ENCODE data around the gene KIF16B.

Gene KIF16B

GRCh38 chr20:16517946-16518783, 55.1 kb downstream of the KIF16B start:
- peak; percentile 46 for DNase-seq

DNA sequence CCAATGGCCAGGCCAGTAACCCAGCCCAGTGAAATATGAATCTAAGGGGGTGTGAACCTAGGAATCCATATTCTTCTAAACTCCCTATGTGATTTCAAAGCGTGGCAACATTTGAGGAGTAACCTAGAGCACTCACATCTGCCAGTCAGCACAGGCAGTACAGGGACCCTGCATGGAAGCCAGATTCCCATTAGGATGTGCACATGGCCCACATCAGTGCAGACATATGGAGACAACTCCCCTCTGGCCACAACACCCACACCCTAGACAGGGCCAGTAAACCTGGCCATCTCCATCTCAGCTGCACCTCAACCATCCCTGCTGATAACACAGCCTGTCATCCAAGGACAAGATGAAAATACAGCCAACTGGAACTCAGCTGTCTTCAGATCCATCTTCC, 56.5 kb downstream of the KIF16B start:
- DNase-seq: no peak

DNA sequence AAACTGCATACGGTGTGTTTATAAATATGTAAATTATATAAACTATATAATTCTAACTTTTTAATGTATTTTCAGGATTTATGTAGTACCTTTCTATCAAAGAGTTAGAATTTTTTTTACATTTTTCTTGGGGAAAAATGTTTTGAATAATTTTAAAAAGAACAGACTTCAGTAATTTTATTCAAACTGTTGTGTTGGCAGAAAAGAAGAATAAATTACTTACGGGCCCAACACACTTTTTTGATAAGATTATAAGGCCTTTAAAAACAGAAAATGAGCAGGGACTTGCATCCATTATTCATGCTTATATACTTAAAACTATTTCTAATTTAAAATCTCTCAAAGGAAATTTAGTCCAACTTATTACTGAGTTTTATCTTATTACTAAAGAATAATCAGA, 58.2 kb downstream of the KIF16B start:
- DNase-seq: no peak

DNA sequence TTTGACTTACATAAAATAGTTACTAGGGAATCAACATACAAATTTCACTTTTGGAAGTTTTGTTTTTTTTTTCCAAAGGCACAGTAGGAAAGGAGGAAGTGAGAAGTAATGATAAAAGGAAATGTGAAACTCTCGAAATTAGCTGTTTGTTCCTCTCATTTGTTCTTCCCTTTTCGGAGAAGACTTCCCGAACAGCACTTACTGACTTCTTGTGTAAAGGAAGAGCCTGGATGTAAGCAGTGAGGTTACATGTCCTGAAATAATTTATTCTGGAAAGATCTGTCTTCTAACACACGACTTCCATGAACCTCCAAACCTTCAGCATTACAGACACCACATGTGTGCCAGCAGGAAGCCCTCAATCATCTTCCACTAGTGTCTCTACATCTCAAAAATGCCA, 59.1 kb downstream of the KIF16B start:
- no peak for DNase-seq

DNA sequence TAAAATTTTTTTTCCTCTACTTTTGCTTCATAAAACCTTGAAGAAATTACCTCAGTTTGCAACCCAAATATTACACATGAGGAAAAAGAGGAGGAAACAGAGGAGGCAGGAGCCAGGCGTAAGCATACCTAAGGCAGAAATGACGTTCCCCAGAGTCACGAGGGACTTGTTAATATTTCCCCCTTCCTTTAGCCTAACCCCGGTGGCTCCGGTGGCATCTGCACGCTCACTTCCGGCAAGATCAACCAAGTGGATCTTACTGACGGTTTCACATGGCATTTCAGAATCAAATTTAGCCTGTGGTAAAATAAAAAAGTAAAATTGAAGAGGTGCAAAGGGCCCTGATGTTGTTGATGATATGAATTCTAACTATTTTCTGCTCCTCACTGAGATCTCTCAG, 67.4 kb downstream of the KIF16B start:
- no peak for DNase-seq

DNA sequence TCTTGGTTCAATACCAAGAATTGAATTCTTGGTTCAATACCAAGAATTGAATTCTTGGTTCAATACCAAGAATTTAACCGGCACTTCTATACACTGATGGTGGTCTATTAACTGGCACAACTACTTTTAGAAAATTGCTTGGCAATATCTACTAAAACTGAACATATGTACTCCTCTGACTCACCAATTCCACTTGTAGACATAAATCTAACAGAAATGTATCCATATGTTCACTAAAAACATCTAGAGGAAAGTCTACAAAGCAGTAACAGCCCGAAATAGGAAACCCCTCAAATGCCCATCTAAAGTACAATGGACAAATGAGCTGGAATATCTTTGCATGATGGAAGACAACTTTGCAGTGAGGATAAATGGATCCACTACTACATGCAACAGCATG, 71.9 kb downstream of the KIF16B start:
- DNase-seq: no peak

DNA sequence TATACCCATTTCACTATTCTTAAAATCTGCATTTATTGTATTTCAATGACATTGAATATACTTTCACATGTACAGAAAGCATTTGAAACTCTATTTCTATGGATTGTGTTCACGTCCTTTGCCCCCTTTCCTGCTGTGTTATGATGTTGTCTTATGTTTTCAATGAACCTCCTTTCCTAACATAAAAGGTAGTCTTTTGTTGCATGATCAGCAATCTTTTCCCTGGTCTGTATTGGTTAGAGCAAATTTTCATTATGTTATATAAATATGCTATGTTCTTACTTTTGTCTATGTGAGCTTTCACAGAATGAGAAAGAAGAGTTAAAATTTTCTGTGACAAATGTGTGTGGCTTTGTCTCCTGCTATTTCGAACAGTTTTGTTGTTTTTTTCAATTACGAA, 73.1 kb downstream of the KIF16B start:
- DNase-seq: no peak

GRCh38 chr20:16498526-16499253, 74.6 kb downstream of the KIF16B start:
- no peak for DNase-seq

- DNase-seq: no peak
Observed at GRCh38 chr20:16497896-16498295, 75.4 kb downstream of the KIF16B start.

GRCh38 chr20:16493486-16493885, 79.8 kb downstream of the KIF16B start:
- DNase-seq: no peak

DNA sequence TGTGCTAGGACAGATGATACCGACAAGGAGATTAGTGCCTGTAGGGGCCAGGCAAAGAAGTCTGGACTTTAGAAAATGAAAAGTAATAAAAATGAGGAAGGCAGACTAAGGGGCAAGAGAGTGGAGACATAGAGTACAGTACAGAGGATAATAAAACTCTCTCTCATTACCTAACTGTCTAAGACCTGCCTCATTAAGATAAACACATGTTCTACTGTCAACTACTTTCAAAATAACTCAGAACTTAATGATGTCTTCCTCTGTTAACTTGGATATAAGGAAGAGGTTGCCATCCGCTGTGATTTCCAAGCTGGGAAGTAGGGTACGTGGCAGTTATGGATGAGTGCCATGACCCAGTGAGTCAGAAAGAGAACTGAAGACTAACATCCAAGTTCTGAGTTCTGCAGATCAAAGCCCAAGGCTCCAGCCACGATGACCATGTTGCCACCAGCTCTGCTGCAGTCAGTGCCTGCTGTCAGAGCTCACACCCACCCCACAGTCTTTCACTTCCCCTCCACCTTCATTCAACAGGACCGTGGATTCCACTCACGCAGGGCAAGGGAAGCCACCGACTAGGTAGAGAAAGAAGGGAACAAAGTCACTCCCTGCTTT, 81.8 kb downstream of the KIF16B start:
- DNase-seq: no peak

DNA sequence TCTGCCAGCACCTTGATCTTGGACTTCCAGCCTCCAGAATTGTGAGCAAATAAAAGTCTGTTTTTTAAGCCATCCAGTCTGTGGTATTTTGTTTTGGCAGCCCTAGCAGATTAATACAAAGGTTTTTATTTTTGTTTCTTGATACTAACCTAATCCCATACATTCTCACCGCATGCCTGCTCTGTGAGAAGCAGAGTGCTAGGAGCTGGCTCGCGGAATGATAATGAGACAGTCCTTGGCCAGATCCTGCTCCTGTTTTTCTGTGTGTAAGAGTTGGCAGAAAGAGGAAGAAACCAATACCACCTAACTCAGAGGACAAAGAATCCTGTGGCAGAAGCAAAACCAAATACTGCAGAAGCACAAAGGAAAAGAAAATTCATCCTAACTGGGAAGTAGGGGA, 82.6 kb downstream of the KIF16B start:
- DNase-seq: no peak

- no peak for DNase-seq
Observed at GRCh38 chr20:16488616-16489015, 84.6 kb downstream of the KIF16B start.

GRCh38 chr20:16488086-16488485, 85.2 kb downstream of the KIF16B start:
- no peak for DNase-seq

DNA sequence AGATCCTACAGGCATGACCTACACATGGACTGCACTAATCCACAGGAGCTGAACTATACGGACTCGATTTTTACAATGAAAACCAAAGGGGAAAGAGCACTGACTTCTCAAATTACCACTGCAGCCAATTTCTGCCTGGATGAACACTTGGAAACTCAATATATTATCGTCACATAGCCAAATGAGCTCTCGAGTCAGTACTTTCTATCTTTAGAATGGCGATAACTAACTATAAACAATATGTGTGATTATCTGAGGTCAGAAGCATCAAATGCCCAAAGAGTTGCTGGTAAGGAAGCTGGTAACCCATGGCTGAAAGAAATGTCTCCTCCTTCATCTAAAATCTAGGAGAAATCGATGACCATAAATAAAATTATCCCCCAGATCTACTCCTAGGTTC, 86.7 kb downstream of the KIF16B start:
- DNase-seq: no peak

DNA sequence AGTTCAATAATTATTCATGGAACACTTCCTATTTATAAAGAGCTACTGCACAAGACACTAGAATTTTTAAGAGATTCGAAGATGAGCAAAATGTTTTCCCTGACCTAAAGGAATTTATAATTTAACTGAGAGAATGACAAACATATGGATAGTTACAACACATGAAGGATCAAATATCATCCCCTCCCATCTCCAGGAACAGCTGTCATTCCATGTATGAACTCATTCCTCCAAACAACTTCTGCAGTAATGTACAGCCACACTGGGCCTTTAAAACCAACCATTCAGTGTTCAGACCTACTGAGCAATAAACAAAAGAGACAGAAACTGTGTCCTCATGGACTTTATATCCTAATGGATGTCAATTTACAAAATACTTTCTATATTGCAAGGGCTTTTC, 87.8 kb downstream of the KIF16B start:
- DNase-seq: no peak

DNA sequence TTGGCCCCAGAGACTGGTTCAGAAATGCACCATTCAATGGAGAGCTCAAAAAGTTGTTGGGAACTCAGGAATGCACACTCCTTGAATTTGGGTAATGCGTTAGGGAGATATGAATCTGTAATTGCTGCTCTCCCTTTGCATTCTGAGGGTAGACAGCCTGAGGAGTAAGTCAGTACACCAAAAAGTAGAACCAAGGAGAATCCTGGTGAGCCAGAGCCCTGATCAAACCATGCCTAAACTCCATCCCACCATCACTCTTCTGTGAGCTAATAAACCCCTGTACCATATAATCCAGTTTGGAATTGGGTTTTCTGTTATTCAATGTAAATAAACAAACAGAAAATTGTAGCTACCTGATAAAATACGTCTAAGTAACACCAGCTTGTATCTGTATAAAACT, 90.2 kb downstream of the KIF16B start:
- no peak for DNase-seq

- no peak for DNase-seq
Observed at GRCh38 chr20:16481977-16482376, 91.3 kb downstream of the KIF16B start.

- DNase-seq: no peak
Observed at GRCh38 chr20:16479666-16480065, 93.6 kb downstream of the KIF16B start.

GRCh38 chr20:16477632-16478031, 95.6 kb downstream of the KIF16B start:
- DNase-seq: no peak

DNA sequence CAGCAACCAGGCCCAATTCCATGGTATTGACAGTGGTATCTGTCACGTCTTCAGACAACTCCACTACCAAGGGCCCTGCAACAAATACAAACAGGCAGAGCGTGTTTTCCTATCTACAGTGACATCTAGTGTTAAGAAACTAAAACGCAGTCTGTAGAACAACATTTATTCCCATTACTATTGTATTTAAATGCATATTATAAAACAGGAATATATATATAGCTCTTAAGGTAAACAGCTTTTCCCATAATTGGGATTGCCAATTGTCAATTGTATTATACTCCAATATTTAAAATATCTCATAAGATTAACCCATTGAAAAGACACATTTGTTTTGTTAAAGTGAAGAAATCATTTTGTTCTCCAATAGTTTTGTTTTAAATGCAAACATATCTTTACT, 97.2 kb downstream of the KIF16B start:
- DNase-seq: peak; percentile 24

DNA sequence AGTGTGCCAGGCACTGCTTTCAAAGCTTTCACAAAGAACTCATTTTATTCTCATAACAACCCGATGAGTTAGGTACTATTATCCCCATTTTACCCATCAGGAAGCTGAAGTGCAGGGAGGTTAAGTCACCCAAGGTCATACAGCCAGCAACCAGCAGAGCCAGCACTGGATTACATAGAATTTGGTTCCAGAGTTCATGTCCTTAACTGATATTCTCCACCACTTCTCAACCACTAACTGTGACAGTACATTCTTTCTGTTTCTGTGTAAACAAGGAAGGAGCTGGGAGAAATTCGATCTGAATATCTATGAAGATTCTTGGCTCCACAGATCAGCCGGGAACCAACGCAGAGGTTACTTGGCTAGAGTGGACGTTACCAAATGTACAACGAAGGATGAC, 98.0 kb downstream of the KIF16B start:
- DNase-seq: no peak

DNA sequence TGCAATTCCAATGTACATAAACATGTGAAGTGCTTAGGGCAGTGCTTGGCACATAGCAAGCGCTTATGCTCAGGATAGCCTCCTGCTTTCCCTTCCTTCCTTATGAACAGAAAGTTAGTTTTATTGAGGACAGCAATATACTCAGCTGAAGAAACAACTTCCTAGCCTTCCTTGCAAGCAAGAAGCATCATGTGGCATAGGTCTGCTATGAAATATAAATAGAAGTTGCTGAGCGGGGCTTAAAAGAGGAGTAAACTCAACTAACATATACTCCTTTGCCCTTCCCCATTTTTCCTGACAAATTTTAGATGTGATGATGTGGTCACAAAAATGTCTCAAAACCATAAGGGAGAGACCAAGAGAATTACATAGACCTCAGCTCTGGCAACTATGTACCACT, 98.9 kb downstream of the KIF16B start:
- no peak for DNase-seq

Data from kidney glomerular epithelial cell (primary cell).